NCI-H2171 (cell line): Measurements from ENCODE around the gene RAPGEF1.
"Not testable (repeated sequence)": the region's sequence is repeated elsewhere in the genome, so short reads cannot be mapped to it uniquely, and the experiment has no call there.

Experiments
- DNase-seq: peaks from one replicate; lab custom pipeline; 2025; lab: John Stamatoyannopoulos, UW

Gene RAPGEF1

GRCh38 chr9:131668439-131669268 is 71.2 kb downstream of the RAPGEF1 start:
- peak; percentile 62 for DNase-seq

- no peak for DNase-seq
These were observed 71.8 kb downstream of the RAPGEF1 start for GRCh38 chr9:131668057-131668438.

- DNase-seq, result no peak
These were observed 72.3 kb downstream of the RAPGEF1 start for GRCh38 chr9:131667576-131667975.

GRCh38 chr9:131666774-131667173 is 73.1 kb downstream of the RAPGEF1 start:
- no peak for DNase-seq

GRCh38 chr9:131666029-131666428 is 73.8 kb downstream of the RAPGEF1 start:
- no peak for DNase-seq

GRCh38 chr9:131663288-131663687 is 76.6 kb downstream of the RAPGEF1 start:
- DNase-seq, result no peak

- not testable (repeated sequence) for DNase-seq
These were observed 77.6 kb downstream of the RAPGEF1 start for GRCh38 chr9:131662289-131662621.

- DNase-seq, result no peak
These were observed 78.1 kb downstream of the RAPGEF1 start for GRCh38 chr9:131661568-131662288.

GRCh38 chr9:131660466-131661405 is 79.1 kb downstream of the RAPGEF1 start:
- DNase-seq, result no peak

- DNase-seq, result no peak
These were observed 81.3 kb downstream of the RAPGEF1 start for GRCh38 chr9:131658377-131659129.

- DNase-seq, result no peak
These were observed 81.9 kb downstream of the RAPGEF1 start for GRCh38 chr9:131657940-131658339.

GRCh38 chr9:131657456-131657855 is 82.4 kb downstream of the RAPGEF1 start:
- DNase-seq, result no peak

GRCh38 chr9:131657037-131657377 is 82.9 kb downstream of the RAPGEF1 start:
- no peak for DNase-seq

GRCh38 chr9:131656356-131657036 is 83.4 kb downstream of the RAPGEF1 start:
- no peak for DNase-seq

- DNase-seq, result not testable (repeated sequence)
These were observed 85.5 kb downstream of the RAPGEF1 start for GRCh38 chr9:131654369-131654768.

GRCh38 chr9:131651599-131651998 is 88.3 kb downstream of the RAPGEF1 start:
- no peak for DNase-seq

- no peak for DNase-seq
These were observed 88.7 kb downstream of the RAPGEF1 start for GRCh38 chr9:131651160-131651559.

- no peak for DNase-seq
These were observed 89.6 kb downstream of the RAPGEF1 start for GRCh38 chr9:131650254-131650653.

- no peak for DNase-seq
These were observed 90.2 kb downstream of the RAPGEF1 start for GRCh38 chr9:131649646-131650045.

GRCh38 chr9:131645078-131645776 is 94.6 kb downstream of the RAPGEF1 start:
- DNase-seq, result no peak
